ENCODE data around the gene PGR.

PGR gene
- total RNA-seq: 0 to 0.31 reads per million in 2 donors

DNA sequence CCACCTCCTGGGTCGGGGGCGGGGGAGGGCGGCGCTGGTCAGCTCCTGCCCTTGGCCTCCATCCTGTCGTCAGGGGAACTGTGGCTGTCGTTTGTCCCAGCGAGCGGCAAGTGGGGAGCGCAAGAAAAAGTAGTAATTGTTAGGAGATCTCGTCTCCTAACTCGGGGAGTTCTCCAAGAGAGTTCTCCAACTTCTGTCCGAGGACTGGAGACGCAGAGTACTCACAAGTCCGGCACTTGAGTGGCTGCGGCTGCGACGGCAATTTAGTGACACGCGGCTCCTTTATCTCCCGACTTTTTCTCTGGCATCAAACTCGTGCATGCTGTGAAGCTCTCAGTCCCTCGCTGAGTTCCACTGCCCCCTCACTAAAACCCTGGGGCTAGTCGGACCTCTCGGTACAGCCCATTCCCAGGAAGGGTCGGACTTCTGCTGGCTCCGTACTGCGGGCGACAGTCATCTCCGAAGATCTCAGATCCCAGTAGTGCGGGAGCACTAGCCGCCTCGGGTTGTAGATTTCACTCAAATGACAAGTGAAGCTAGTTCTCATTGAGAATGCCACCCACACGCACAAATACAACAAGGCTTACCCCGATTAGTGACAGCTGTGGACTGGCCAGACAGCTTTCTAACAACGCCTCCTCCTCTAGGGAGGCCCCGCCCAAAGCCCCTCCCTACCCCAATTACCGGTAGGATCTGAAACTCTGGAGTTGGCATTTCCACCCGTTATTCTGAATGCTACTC is at the start of gene PGR:
Gene PGR, minus strand, starts transcription at position 611 of the 741 bp plus-strand sequence. CDS start 743 bp downstream, outside the sequence.
- no peak for DNase-seq

DNA sequence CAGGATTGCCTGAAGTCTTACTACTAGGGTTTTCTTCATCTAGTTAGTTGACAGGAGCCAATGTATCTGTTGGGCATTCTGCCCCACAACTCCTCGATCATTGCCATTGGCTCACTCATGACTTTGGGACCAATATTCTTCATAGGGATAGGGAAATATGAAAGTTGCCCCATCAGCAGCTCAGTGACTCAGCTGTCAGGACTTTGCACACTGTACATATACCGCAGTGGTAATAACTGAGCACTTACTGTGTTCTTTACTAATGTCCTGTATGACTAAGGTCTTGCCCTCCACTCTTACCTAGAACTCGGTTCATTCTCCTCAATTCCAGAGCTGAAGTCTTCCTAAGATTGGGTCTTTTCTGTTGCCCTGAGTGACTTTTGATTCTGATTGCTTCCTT is 46.8 kb upstream of the PGR start:
- no peak for DNase-seq

DNA sequence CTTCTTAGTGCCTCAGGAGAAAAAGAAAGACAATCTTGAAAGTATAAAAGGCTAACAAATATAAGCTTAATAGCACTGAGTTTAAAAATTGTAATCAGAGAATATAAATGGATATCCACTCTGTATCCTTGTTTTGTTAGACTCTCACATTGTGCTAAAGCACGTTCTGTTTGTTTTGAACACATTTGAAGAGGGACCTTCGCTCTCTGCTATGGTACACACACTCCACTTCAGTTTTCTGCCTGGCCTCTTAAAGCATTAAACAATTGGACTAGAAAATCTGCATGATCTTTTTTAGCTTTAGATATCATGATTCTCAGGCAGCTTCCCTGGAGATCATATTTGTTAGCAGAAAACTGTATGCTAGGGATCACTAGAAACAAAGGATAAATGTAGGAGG is 40.3 kb upstream of the PGR start:
- DNase-seq: no peak

DNA sequence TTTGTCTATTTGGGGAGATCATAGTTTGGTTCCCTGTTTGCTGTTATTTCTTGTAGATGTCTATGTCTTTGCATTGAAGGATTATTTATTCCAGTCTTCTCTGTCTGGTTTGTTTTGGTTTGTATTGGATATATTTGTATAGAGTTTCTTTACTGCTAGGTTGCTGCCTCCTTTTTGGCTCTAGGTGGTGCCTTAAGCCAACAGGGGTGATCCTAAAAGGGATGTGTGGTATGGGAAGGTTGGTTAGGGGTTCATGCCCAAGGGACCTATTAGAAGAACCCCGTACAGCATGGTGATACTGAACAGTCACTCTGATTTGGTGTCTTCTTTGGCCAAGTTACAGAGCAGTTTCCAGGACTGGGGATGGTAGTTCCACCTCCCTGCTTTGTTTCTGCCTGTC is 36.4 kb upstream of the PGR start:
- DNase-seq: no peak

DNA sequence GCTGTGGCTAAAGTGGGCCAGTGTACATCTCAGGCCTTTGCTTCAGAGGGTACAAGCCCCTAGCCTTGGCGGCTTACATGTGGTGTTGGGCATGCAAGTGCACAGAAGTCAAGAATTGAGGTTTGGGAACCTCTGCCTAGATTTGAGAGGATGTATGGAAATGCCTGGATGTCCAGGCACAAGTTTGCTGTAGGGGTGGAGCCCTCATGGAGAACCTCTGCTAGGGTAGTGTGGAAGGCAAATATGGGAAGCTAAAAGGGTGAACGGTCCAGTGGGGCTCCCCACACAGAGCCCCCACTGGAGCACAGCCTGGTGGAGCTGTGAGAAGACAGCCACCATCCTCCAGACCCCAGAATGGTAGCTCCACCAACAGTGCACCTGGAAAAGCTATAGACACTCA is 28.5 kb upstream of the PGR start:
- no peak for DNase-seq

DNA sequence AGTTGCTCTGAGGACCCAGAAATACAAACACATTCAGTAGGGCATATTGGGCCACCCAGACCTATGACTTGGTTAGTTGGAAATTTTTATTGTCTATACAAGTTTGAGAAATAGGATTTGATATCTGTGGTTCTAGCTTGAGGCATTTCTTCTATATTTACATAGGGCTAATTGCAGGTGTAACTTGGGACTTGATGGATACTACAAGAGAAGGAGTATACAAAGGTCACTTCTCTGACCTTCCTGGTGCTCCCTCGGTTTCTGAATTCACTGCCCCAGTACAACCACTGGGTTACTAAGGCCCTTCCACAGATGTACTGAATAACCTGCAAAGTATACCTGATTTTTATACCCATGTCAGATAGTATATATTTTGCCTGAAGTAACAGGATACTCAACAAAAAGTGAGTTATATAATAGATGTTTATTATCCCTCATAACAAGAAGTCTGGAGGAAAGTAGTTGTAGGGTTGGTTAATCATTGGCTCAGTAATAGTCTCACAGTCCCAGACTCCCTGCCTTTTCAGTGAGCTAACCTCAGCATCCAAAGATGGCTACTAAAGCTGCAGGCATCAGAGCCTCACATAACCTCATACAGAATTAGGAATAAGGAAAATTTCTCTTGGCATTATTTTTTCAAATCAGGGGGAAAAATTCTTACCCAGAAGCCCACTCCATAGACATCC is 8.8 kb upstream of the PGR start:
- no peak for DNase-seq

DNA sequence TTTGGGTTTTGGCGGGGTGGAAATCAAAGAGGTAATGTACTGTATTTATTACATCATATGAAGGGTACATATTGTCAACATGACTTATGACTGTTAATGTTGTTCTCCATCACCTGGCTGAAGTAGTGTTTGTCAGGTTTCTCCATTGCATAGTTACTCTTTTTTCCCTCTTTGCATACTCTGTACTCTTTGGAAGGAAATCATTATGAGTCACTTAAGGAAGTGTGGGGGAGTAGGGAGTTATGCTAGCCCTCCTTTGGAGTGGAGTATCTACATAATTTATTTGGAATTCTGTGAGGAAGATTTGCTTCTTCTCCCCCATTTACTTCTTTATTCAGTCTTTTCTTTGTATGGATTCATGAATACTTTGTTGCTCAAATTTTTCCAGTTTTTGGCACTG is 3.6 kb upstream of the PGR start:
- DNase-seq: no peak

DNA sequence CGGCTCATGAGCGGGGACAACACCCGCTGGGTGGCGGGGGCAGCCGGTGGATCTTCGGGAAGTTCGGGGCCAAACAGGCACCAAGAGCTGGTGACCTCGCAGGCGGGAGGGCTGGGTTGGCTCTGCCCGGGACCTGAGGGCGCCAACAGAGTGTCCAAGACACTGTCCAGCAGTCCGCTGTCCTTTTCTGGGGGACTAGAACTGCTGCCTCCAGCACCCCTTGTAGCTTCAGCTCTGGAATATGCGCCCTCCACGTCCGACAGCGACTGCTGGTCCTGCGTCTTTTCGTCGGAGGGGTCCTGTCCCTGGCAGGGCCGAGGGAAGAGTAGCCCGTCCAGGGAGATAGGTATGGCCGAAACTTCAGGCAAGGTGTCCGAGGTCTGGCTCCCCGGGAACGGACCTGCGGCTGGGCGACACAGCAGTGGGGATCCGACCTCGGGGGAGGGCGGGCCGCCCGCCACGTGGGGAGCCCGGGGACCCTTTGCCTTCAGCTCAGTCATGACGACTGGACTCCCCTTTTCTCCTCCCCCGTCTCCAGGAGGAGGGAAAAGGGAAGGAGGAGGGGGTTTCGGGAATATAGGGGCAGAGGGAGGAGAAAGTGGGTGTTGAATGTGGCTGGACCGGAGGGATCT is 926 bp downstream of the PGR start:
- no peak for DNase-seq

DNA sequence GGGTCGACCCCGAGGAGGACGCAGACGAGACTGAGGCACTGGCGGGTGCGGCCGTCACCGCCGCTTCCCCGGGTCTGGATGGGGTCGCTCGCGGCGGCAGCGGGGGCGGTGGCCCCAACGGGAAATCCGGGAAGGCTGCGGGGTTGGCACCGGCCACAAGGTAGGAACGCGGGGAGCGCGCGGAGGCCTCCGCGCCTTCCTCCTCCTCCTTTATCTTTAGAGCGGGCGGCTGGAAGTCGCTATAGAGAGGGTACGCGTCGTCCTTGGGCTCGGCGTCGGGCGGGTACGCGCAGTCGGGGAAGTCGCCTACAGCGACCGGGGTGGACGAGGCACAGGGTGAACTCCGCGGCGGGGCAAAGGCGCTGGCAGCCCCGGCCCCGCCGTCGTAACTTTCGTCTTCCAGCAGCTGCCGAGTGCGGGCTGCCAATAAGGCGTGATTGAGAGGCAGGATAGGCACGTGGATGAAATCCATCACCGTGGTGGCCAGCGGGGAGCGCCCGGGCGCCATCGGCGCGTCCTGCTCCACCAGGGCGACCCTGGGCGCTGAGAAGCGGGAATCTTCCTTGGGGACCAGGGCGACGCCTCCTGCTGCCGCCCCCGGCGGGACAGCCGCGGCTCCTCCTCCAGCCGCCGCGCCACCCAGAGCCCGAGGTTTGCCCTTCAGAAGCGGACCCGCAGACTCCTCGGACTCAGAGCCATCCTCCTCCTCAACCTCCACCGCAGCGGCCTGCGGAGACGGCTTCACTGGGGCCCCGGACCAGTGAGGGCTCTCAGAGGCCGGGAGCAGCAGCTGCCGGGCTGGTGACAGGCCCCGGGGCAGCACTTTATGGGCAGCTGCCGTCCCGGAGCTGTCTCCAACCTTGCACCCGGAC is 1.7 kb downstream of the PGR start:
- peak; percentile 2 for DNase-seq

DNA sequence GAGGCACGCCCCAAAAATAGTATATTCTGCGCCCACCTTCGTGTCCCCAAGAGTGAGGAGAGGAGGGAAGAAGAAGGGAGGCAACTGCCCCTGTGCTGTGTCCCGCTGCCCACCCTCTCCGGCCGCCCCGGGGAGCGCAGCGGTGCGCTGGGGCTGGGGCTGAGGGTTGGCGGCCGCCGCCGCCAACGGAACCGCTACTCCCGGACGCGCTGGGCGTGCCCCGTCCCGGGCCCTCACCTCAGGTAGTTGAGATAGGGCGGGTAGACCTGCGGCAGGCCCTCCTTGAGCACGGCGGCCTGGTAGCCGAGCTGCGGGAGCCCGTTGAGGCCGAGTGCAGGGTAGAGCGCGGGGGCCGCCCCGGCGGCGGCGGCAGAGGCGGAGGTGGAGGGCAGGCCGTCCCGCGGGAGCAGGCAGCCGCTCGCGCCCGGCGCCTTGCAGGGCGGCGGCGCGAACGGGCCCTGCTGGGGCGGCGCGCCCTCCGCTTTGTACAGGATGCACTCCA is 2.4 kb downstream of the PGR start:
- peak; percentile 10 for DNase-seq

DNA sequence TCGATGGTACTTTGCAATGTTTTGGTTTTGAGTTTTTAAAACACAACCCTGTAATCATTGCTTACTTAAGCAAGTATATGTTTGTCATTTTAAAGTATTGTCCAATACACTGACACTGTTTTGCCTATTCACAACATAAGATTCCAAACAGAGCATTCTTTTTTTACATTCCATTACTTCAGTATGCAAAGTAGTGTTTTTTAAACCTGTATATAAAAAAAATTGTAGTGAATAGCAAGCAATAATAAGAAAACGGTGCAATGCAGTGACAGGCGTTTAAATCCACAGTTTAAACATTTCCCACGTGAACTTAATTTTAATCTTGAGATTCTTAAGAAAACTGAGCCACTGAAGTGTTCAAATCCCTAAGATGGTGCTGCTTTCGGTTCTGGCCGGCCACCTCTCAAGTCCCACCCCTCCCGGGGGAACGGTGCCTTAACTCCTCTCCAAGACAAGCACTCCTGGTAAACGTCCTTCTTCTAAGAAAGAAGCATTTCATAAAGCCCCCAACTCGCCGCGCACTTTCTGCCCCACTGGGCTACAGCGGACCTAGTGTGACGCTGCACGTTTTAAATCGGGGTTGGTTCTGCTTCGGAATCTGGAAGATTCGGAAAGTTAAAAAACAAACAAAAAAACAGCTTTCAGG is 2.9 kb downstream of the PGR start:
- no peak for DNase-seq

DNA sequence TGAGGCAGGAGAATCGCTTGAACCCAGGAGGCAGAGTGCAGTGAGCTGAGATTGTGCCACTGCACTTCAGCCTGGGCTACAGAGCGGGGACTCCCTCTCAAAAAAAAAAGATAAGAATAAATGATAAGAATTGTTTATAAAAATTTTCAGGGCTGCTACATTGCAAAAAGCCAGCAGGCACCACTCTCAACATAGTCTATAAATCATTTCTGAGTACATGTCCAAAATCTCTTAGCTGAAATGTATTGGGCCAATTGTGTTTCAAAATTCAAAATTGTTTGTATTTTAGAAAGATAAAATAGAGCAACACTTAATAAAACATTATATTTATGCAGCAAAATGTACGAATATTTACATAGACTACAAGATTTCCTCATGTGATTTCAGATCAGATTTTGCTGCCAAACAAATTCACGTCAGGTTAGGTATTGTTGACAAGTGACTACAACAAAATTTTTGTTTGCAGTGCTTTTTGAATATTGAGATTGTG is 13.9 kb downstream of the PGR start:
- DNase-seq: no peak

DNA sequence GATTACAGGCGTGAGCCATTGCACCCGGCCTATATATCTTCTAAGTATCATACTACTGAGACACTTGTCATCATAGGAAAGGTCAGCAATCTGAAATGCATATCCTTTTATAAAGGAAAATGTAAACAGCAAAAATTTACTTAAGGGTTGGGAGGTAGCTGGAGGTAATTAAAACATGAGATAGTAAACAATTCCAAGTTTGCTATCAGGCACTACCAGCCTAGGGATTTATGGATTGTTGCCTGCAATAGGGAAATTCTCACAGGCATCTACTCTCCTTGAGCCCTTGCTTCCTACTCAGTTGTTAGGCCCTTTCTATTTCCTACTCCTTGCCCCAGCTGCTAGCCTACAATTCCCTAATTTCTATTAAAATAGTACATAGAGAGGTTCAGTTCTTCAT is 16.1 kb downstream of the PGR start:
- no peak for DNase-seq

DNA sequence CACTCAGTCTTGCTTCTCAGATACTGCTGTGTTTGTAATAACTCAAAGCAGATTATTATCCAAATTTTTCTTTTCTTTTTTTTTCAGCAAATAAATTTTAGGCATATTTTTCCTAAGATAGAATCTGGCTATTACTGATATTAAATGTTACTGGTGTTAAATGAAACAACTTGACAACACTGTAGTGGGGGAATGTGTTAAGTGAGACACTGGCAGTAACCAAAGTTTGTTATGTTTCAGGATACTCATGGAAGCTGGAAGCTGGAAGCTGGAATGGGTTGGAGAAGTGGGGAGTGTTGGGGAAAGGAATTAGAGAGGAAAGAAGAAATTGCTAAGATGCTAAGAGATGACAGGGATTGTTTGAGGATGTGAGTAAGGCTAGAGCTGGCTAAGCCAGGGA is 24.9 kb downstream of the PGR start:
- DNase-seq: no peak

DNA sequence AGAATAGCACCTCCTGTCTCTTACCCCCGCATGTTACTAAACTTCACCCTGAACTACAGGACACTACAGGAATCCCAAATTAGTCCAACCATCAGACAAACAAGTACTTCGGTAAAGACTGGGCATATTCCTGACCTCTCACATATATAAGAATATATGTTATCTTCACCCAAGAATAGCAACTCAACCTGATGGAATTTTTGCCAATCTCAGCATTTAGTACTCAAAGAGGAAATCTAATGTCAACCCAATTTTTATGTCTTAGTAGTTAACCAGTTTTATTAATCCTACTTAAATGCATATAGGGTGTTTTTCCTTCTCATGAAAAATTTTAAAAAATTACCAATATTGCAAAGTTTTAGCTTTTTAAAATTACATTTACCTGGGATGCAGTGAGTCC is 26.2 kb downstream of the PGR start:
- DNase-seq: no peak

DNA sequence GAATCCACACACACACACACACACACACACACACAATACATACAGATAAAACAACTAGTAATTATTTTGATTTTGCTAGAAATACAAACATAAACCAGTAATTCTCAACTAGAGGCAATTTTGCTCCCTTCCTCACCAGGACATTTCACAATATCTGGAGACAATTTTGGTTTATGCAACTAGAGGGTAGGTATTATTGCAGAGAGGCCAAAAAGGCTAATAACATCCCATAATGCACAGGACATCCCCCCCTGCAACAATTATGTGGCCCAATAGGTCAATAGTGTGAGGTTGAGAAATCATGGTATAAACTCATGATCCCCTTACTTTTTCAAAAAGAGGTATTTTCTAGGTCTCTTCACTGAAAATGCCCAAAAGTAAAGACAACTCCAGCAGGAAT is 29.0 kb downstream of the PGR start:
- DNase-seq: no peak

DNA sequence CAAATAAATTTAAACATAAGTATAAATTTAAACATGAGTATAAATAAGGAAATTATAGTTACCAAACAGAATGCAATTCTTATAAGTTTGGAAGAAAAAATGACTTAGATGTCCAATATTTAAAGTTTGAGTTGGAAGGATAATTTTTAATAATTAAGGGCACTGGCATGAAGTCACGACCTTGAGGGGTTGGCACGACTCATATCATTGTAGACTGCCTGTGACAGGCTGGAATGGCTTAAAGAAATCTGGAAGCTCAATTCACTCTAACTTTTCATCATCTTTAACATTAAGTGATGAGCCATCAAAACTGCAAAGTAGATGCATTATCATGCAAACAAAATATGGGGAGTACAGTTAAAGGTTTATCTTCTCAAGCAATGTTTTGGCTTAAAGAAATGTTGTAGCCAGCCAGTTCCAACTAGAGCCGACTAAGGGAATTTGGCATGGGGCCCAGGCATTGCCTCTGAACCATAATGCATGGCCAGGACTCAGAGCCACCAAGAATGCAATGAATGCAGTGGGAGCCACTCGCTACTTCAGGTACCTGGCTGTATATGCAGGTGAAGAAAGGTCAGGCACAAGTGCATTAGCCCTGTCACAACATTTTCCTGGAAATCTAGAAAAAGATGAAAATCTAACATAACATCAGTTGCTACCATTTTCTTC is 33.4 kb downstream of the PGR start:
- DNase-seq: no peak

DNA sequence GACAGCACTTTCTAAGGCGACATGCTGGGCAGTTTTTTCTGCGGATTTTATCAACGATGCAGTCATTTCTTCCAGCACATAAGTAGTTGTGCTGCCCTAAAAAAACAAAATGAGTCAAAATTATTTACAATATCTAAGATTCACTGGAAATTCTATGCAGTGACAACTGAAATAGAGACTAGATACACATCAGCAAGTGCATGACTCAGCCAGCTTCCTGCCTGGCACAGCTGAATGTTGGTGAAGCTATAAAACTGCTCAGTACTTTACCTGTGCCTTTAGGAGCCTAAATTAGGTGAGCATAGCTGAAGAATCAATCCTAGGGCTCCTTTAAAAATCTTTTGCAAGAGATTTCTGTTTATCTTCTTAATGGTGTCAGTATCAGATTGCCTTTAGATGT is 37.8 kb downstream of the PGR start:
- no peak for DNase-seq

DNA sequence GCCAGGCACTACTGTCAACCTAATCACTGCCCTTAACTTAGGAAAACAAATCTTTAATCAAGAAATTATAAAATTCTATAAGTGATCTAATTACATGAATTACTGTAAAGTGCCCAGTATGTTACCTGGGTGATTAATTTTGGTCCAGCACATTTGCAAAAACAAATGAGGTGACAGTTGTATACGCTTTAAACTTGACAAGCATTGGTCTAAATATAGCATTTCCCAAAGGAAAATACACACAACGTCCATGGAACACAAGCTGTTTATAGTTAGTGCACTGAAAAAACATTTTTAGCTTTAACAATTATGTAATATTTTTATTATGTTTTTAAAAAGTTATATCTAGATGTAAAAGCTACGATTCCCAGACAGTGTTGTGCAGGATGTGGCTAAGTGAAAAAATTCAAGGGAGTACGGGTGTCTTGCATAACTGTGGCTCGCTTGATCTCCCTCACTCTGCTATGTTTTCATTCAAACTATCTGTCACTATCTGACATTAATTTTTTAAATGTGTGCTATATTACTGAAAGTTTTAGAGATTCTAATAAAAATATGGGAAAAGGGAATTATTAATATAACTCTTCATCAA is 38.8 kb downstream of the PGR start:
- DNase-seq: no peak

DNA sequence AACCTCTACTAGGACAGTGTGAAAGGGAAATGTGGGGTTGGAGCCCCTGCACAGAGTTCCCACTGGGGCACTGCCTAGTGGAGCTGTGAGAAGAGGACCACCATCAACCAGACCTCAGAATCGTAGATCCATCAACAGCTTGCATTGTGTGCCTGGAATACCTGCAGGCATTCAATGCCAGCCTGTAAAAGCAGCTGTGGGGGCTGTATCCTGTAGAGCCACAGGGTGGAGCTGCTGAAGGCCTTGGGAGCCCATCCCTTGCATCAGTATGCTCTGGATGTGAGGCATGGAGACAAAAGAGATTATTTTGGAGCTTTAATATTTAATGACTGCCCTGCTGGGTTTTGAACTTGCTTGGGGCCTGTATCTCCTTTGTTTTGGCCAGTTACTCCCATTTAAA is 46.3 kb downstream of the PGR start:
- DNase-seq: no peak

DNA sequence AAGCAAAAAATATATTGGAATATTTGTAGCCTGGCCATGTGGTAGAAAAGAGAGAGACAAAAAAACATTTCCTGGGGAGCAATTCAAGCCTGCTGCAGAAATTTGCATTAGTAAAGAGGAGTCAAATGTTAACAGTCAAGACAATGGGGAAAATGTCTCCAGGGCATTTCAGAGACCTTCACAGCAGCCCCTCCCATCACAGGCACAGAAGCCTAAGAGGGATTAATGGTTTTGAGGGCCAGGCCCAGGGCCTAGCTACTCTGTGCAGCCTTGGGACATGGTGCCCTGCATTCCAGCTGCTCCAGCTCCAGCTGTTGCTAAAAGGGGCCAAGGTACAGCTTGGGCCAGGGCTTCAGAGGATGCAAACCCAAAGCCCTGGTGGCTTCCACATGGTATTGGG is 46.8 kb downstream of the PGR start:
- DNase-seq: no peak
